Left forelimb (tissue), 1 donor: ENCODE data around the gene GCK.

Experiments used
- DNase-seq: peaks from one replicate; pipeline ENCODE4 v3.0.0-alpha.2; 2018; ENCODE audit warnings: low spot score

GCK gene

DNA sequence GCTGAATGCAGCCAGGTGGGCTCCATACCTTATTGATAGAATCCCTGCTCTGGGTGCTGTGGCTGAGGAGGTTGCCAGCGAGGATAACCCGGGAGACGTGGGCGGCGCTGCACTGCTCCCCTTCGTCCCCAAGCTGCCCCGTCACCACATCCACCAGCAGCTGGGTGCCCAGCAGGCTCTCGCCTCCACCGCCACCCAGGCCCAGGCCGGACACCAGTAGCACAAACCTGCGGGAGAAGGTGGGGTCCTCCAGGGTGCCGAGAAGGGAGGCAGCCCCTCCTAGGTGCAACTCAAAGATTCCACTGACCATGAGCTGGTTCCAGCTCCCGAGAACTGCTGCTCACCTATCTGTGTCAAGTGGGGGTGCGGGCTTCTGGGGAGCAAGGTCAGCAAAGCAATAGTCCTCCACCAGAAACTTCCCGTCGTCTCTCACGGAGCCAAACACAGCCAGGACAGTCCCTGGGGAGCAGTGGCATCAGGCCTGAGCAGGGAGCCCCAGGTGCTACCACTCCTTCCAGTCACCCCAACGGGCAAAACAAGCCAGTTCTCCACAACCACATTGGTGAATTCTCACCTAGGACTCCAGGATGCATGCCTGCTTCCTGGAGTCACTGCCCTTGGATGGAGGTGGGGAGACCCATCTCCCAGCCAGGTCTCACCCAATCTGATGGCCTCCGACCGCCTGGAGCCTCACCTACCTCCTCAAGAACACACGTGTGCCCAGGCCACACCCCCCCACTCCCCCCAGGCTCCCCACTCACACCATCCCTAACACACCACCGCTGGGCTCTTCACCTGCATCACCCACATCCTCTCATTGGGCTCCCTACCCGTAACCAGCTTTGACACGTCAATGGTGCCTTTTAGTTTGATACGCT, 72.2 kb downstream of the GCK start:
- DNase-seq = no peak

DNA sequence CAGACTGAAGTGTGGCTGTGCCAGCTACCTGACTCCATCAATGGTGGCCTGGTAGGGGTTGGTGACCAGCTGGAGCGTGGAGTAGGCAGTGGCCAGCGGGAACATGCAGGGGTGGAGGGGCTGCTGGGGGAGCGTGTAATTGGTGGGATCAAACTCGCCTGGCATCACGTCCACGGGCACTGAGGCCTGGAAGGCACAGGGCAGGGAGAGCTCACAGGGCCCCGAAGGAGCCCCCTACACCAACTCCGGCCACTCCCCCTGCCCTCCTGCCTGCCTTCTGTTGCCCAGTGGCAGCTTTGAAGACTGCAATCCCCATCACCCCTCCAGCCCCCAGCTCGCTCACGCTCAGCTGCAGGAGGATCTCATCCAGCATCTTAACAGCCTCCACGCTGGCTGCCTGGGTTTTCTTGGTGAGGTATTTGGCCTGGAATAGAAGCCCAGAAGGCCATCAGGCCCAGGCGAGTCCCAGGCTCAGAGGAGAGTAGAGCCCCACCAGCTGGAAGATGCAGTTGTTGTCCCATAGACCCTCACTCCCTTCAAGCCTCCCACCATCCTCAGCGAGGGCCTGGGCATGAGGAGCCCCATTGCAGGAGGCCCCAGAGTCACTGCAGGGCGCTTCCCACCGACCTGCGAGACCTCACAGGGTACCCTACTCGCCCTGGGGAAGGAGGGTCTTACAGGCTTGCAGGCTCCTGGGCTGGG, 73.0 kb downstream of the GCK start:
- no peak for DNase-seq

DNA sequence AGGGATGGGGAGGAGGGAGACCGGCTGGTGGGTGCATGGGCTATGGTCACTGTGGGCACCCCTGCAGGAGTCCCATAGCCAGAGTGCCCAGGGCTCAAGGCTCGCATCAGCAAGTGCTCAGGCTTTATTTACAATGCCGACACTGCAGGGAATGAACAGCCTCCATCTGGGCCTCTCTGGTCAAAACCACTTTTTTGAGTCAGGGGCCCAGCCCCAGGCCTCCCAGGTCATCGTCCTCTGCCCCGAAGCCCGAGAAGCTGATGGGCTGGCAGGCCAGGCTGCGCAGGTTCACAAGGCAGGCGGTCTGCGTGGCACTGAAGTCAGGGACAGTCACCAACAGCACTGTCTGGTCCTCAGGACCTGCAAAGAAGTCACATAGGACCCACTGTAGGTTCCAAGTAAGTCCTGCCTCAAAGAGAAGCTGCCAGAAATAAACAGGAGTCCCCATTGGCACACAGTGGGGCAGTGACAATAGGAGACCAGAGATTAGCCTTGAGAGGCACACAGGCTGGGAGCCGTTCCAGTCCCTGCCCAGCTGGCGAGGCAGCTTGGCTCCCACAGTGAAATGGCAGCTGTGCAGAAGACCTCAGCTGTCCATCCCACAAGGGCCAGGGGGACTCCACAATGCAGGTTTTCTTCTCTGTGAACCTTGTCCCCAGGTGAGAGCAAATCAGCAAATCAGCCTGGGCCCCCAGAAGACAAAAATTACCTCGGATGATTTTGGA, 74.5 kb downstream of the GCK start:
- DNase-seq = no peak

DNA sequence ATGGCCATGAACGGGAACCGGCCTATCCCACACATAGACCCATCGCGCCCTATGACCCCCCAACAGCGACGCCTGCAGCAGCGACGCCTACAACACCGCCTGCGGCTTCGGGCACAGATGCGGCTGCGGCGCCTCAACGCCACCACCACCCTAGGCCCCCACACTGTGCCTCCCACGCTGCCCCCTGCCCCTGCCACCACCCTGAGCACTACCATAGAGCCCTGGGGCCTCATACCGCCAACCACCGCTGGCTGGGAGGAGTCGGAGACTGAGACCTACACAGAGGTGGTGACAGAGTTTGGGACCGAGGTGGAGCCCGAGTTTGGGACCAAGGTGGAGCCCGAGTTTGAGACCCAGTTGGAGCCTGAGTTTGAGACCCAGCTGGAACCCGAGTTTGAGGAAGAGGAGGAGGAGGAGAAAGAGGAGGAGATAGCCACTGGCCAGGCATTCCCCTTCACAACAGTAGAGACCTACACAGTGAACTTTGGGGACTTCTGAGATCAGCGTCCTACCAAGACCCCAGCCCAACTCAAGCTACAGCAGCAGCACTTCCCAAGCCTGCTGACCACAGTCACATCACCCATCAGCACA, 75.4 kb downstream of the GCK start:
- DNase-seq = no peak

DNA sequence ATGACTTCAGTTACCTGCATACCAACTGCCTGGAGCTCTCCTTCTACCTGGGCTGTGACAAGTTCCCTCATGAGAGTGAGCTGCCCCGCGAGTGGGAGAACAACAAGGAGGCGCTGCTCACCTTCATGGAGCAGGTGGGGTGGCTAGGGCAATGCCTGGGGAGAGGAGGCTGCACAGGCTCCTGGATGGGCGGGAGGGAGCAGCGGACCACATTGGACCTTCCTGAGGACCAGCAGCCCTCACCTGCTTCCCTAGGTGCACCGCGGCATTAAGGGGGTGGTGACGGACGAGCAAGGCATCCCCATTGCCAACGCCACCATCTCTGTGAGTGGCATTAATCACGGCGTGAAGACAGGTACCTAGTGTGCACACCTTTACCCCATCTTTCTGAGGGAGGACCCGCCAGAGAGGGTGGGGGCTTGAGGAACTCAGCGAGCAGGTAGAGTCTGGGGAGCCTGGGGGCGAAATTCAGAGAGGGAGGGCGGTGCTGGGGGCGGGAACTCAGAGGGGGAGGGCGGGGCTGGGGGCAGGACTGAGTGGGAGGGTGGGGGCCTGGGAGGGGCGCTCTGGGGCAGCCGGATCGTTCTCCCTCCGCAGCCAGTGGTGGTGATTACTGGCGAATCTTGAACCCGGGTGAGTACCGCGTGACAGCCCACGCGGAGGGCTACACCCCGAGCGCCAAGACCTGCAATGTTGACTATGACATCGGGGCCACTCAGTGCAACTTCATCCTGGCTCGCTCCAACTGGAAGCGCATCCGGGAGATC, 76.1 kb downstream of the GCK start:
- no peak for DNase-seq

DNA sequence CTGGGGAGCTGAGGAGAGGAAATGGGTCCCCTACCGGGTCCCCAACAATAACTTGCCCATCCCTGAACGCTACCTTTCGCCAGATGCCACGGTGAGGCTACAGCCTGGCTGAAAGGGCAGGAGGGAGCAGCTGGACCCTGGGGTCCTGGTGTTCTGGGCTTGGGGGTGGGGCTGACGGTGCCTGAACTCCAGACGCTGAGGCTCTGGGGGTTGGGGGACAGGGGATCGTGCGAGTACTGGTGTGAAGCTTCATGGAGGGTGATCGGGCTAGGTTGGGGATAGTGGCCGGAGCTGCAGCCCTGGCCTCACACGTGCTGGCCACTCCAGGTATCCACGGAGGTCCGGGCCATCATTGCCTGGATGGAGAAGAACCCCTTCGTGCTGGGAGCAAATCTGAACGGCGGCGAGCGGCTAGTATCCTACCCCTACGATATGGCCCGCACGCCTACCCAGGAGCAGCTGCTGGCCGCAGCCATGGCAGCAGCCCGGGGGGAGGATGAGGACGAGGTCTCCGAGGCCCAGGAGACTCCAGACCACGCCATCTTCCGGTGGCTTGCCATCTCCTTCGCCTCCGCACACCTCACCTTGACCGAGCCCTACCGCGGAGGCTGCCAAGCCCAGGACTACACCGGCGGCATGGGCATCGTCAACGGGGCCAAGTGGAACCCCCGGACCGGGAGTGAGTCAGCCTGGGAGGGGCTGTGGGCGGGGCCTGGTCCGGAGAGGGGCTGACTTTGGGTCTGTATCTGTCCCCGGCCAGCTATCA, 76.8 kb downstream of the GCK start:
- DNase-seq = no peak

DNA sequence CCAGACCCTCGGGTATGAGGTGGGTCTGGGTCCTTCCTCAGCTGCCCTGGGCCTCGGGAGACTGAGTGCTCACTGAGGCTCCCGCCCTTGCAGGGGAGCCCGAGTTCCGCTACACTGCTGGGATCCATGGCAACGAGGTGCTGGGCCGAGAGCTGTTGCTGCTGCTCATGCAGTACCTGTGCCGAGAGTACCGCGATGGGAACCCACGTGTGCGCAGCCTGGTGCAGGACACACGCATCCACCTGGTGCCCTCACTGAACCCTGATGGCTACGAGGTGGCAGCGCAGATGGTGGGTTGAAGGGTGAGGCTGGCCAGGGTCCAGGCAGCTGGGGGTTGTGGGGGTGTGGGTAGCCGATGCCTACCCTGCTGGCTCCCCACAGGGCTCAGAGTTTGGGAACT, 77.5 kb downstream of the GCK start:
- no peak for DNase-seq

DNA sequence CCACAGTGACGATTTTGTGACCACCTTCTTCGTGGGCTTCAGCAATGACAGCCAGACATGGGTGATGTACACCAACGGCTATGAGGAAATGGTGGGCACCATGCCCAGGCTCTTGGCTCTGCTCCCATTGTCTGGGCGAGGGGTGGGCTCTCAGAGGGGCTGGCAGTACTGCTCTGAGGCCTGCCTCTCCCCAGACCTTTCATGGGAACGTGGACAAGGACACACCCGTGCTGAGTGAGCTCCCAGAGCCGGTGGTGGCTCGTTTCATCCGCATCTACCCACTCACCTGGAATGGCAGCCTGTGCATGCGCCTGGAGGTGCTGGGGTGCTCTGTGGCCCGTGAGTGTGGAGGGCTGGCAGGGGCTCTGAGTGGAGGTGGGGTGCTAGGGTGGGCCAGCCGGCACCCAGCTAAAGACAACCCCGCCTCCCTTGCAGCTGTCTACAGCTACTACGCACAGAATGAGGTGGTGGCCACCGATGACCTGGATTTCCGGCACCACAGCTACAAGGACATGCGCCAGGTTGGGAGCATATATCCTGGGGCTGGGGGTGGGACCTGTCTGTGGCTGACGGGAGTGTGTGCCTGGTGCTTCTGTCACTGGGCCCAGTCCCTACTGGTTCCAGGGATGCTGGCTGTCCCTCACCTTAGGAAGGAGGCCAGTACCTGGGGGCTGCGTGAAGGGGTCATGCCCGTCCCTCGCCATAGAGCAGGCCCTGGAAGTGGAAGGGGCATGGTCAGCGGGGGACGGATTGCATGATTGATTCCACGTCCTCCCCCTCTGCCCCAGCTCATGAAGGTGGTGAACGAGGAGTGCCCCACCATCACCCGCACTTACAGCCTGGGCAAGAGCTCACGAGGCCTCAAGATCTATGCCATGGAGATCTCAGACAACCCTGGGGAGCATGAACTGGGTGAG, 78.3 kb downstream of the GCK start:
- no peak for DNase-seq

DNA sequence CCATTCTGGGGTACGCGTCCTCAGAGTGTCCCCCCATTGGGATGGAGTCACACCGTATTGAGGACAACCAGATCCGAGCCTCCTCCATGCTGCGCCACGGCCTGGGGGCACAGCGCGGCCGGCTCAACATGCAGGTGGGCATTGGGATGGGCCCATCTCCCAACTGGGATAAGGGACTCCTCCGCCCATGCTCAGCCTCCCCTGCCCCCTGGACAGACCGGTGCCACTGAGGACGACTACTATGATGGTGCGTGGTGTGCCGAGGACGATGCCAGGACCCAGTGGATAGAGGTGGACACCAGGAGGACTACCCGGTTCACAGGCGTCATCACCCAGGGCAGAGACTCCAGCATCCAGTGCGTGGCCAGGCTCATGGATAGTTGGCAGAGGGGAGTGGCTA, 79.2 kb downstream of the GCK start:
- no peak for DNase-seq

DNA sequence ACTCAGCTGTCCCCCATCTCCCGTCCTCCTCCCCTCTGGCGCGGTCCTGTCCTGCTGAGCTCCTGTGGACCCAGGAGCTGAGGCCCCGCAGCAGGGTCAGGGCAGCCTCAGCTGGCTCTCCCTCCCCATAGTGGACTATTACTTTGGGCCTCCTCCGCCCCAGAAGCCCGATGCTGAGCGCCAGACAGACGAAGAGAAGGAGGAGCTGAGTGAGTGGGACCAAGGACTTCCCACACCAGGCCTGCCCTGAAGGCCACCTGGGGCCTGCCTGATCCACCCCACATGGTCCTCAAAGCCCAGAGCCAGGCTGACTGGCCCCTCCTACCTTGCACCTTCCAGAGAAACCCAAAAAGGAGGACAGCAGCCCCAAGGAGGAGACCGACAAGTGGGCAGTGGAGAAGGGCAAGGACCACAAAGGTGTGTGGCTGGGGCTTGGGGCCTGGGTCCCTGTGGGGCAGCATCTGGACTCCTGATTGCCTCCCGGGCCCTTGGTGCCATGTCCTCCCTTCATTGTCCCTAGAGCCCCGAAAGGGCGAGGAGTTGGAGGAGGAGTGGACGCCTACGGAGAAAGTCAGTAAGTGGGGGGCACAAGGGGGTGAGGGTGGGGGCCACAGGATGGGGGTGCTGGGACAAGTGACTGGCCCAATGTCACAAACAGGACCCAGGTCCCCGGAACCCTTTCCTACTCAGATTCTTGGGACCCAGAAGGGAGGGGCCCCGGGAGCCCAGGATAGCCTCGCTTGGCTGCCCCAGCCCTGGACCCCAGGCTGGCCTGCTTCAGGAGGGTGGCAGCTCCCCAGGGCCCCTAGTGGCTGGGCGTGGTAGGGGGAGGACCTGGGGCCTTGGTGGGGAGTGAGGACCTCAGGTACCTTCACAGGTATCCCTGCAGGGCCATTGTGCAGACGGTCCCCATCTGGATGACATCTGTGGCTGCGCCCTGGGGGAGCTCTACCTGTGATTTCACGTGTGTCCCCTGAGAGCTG, 80.2 kb downstream of the GCK start:
- DNase-seq = no peak

DNA sequence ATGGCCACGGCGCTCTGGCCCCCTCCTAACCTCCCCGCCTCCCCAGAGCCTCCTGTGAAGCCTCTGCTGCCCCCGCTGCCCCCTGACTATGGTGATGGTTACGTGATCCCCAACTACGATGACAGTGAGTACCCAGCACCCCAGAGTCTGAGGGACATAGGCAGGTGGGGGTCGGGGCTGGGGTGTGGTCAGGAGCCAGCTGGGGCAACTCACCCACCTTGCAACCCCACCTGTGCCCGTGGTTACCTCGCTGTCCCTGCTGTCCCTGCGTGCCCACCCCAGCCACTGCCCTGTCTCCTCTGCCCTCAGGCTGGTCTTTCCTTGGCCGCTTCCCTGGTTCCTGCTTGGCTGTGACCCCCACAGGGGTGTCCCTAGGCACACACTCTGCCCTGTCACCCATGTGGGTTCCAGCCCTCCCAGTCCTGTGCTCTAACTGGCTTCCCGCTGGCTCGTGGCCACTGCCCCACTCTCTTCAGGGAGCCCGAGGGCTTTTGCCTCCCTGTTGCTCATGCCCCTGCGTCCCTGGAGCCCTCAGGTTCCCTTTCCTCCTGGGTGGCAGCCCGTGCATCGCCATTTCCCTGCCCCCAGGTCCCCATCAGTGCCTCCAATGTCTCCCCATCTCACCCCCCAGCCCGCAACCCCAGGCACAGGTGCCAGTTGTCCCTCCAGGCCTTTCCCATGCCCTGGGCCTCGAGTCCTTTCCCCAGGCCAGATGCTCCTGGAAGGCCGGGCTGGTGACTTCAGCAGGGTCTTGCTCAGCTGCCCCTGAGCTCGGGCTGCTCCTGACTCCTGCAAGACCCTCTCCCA, 81.1 kb downstream of the GCK start:
- DNase-seq = no peak

DNA sequence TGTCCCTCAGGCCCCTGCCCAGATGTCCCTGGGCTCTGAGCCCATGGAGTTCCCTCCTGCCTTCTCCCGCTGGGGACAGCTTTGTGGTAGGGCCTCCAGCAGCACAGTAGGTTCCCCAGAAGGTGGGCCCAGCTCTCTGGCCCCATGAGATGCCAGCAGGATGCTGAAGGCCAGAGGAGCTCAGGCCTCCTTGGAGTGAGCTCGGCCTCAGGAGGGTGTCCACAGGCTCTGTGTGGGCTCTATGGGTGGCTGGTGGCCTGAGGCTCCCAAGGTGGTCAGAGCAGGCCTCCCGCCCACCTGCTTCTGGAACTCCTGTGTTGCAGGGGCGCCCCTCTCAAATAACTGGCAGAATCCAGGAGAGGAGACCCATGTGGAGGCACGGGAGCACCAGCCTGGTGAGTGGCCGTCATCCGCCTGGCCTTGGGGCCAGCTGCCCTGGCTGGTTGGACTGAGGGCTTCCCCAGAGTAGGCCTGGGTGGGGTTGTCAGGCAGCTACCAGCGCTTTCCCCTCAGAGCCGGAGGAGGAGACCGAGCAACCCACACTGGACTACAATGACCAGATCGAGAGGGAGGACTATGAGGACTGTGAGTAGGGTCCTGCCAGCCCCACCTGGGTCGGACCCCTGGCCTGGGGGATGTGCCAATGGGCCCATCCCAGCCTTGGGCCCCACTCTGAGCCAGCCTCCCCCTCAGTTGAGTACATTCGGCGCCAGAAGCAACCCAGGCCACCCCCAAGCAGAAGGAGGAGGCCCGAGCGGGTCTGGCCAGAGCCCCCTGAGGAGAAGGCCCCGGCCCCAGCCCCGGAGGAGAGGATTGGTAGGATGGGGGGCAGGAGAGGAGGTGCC, 81.9 kb downstream of the GCK start:
- DNase-seq = no peak

DNA sequence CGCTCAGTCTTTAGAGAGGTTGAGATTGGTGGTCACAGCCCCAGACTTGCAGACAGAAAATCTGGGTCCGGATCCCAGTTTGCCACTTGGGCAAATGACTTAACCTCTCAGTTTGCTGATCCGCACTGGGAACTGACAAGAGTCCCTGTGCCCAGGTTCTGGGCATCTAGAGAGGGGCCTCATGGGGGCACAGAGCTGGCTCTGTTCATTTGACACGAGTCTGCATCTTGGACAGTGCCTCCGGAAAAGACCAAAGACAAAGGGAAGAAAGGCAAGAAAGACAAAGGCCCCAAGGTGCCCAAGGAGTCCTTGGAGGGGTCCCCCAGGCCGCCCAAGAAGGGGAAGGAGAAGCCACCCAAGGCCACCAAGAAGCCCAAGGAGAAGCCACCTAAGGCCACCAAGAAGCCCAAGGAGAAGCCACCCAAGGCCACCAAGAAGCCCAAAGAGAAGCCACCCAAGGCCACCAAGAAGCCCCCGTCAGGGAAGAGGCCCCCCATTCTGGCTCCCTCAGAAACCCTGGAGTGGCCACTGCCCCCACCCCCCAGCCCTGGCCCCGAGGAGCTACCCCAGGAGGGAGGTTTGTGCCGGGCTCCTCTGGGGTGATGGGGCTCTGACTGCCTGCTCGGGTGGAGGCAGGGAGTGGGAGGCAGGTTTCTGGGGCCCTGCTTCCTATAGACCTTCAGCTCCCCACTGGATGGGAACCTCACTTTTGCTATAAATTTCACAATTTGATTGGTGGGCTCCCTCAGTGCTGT, 82.8 kb downstream of the GCK start:
- DNase-seq = no peak

DNA sequence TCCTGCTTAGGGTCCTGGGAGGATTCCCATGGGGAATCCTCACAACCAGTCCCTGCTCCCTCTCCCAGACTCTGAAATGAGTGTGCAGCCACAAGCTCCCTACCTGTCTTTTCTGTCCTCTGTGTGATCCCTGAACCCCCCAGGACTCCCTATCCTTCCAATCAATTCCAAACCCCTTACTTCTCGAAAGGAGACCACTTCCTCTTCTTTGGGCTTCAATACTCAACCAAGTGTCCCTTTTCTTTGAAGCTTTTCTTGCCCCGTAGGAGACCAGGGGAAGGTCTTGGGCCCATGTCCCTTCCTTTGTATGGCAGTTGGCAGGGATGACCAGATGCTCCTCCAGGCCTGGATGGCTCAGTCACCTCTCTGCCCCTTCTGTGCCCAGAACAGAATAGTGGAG, 83.4 kb downstream of the GCK start:
- no peak for DNase-seq

DNA sequence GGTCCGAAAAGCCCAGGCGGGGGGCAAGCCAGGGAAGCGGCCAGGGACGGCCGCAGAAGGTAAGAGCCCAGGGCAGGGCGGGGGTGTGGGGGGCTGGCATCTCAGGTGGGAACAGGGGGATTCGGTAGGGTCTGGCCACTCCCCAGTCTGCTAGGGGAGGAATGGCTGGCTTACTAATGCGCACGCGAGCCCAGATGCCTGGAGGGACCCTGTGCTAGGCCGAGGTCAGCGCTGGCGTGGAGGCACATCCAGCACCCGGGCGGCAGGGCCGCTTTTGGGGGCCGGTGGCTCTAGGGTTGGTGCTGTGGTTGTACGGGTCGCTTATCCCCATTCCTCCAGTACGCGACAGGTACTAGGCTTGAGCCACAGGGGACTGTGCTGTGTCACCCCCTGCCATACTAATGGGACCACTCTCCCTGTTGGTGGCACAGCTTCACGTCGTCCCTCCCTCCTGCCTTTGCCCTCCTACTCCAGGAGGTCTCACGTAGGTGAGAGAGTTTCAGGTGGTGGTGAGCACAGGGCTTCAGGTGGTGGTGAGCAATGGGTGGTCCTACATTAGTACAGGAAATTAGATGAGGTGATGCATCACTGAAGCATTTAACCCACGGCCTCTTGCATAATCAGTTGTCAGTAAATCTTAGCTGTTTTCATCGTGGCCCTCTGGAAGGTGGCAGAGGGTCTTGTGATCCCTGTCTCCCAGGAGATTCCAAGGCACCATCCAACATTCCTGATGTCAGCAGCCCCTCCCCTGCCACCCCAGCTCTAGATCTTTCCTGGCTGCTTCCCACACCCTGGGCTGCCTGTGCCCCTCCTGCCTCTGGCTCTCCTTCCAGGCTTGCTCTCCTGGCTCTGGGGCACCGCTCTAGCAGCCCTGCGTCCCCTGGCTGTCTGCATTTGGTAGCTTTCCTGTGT, 84.1 kb downstream of the GCK start:
- no peak for DNase-seq
